SU-DHL-6 (cell line): ENCODE data around the gene TANGO2.

Experiments
- EZH2phosphoT487 ChIP-seq: fragments of 200-600 bp; sonication (generic), shearing (Covaris generic); conservative IDR thresholded peaks from 2 replicates; pipeline ENCODE4 v1.6.1; 2018; ENCODE audit warnings: mild to moderate bottlenecking, antibody characterized with exemption, low read length, moderate library complexity, mixed read lengths
- TF ChIP-seq, protein P1 (sequence below): fragments of 200-600 bp; sonication (generic); IDR thresholded peaks from one replicate; pipeline ENCODE4 v1.5.1; 2017; ENCODE audit warnings: antibody characterized with exemption, mild to moderate bottlenecking, low read length, moderate library complexity; ENCODE audit not compliant: insufficient read depth, poor library complexity, severe bottlenecking

DNA sequence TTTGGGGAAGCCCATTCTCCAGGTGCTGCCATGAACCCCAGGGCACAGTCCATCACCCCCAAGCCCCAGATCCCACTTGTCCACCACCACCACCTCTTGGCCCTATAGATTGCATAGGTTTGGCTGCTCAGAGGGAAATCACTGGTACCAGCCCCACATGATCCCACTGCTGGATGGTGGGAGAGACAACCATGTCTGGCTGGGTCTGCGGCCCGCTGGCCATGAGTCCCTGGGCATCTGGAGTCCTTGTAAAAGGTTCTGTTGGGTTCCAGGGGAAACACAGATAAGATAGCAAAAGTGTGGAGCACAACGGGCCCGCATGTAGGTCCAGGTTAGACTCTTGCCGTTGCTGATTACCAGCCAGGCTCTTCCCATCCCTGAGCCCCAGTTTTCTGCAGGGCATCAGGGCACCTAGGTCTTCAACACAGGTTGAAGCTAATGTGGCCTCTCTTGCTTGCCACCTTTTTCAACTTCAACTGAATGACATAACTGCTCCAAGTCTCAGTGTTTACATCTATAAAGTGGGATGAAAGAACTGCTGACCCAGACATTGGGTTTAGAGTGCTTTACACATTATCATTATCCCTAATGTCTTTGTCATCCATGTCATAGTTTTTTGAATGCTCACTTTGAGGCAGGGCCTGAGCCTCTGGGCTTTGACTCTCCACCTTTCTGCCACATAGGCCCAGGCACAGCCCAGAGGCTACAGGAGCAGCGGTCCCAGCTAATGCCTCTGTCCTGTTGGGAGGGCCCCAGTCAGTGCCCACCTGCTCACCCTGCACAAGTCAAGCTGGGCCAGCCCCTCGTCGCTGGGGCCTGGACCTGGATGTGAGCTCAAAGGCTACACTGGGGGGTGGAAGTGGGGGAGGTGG is 1.0 kb upstream of the TANGO2 start:
- TF ChIP-seq, protein P1, sequence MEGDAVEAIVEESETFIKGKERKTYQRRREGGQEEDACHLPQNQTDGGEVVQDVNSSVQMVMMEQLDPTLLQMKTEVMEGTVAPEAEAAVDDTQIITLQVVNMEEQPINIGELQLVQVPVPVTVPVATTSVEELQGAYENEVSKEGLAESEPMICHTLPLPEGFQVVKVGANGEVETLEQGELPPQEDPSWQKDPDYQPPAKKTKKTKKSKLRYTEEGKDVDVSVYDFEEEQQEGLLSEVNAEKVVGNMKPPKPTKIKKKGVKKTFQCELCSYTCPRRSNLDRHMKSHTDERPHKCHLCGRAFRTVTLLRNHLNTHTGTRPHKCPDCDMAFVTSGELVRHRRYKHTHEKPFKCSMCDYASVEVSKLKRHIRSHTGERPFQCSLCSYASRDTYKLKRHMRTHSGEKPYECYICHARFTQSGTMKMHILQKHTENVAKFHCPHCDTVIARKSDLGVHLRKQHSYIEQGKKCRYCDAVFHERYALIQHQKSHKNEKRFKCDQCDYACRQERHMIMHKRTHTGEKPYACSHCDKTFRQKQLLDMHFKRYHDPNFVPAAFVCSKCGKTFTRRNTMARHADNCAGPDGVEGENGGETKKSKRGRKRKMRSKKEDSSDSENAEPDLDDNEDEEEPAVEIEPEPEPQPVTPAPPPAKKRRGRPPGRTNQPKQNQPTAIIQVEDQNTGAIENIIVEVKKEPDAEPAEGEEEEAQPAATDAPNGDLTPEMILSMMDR = no peak
- TF ChIP-seq EZH2phosphoT487 = no peak
